GM21723 (cell line): ENCODE data around the gene ARHGAP26.
A peak's percentile ranks its signal among the peaks of the same experiment; 100 is the strongest.

Experiments
- ATAC-seq: cut with Tn5 transposase; IDR thresholded peaks from one replicate; pipeline ENCODE4 v1.9.1; 2021; ENCODE audit warnings: mild to moderate bottlenecking, moderate library complexity; ENCODE audit not compliant: unreplicated experiment

ARHGAP26 gene

GRCh38 chr5:143008032-143008431 is 237.9 kb downstream of the ARHGAP26 start:
- ATAC-seq = no peak

GRCh38 chr5:143008809-143009521 is 238.8 kb downstream of the ARHGAP26 start:
- ATAC-seq = peak; percentile 83

- no peak for ATAC-seq
Measured at GRCh38 chr5:143010351-143010750, 240.2 kb downstream of the ARHGAP26 start.

GRCh38 chr5:143011585-143011984 is 241.4 kb downstream of the ARHGAP26 start:
- no peak for ATAC-seq

GRCh38 chr5:143013176-143013891 is 243.2 kb downstream of the ARHGAP26 start:
- ATAC-seq = no peak

GRCh38 chr5:143014017-143014651 is 244.0 kb downstream of the ARHGAP26 start:
- ATAC-seq = no peak

- ATAC-seq = no peak
Measured at GRCh38 chr5:143016777-143017516, 246.8 kb downstream of the ARHGAP26 start.

GRCh38 chr5:143017541-143017940 is 247.4 kb downstream of the ARHGAP26 start:
- no peak for ATAC-seq

- ATAC-seq = no peak
Measured at GRCh38 chr5:143017992-143018391, 247.8 kb downstream of the ARHGAP26 start.

GRCh38 chr5:143019157-143019556 is 249.0 kb downstream of the ARHGAP26 start:
- ATAC-seq = no peak

- peak; percentile 80 for ATAC-seq
Measured at GRCh38 chr5:143019614-143020515, 249.7 kb downstream of the ARHGAP26 start.

GRCh38 chr5:143021595-143021994 is 251.4 kb downstream of the ARHGAP26 start:
- no peak for ATAC-seq

- ATAC-seq = peak; percentile 61
Measured at GRCh38 chr5:143023411-143024096, 253.4 kb downstream of the ARHGAP26 start.

- no peak for ATAC-seq
Measured at GRCh38 chr5:143024228-143024920, 254.2 kb downstream of the ARHGAP26 start.

GRCh38 chr5:143025376-143025775 is 255.2 kb downstream of the ARHGAP26 start:
- ATAC-seq = no peak

- ATAC-seq = no peak
Measured at GRCh38 chr5:143025971-143026370, 255.8 kb downstream of the ARHGAP26 start.

- ATAC-seq = no peak
Measured at GRCh38 chr5:143026380-143026779, 256.2 kb downstream of the ARHGAP26 start.

GRCh38 chr5:143029293-143029692 is 259.1 kb downstream of the ARHGAP26 start:
- ATAC-seq = no peak

GRCh38 chr5:143030349-143030748 is 260.2 kb downstream of the ARHGAP26 start:
- ATAC-seq = no peak
